Measurements from ENCODE around the gene AJUBA. TPM values are rescaled to one million over a fixed set of nuclear protein-coding genes. Genes with fewer than 3 reads are reported as not detected.
"Not testable (repeated sequence)": the region's sequence is repeated elsewhere in the genome, so short reads cannot be mapped to it uniquely, and the experiment has no call there.

AJUBA gene
- total RNA-seq, 2 experiments from 2014 or later = 0.90 to 1.0 TPM

GRCh38 chr14:22951795-22952194 lies 30.6 kb downstream of the AJUBA start:
- H3K27ac Mint-ChIP-seq, DNase-seq, H3K9me3 Mint-ChIP-seq, H3K4me3 Mint-ChIP-seq, H3K27me3 Mint-ChIP-seq: not testable (repeated sequence)
- Mint-ChIP-seq H3K4me1 (peaks cover 13% of the 10 kb centered on the region), H3K36me3 (peaks cover 38% of the 10 kb centered on the region)

GRCh38 chr14:22945642-22946041 lies 36.7 kb downstream of the AJUBA start:
- Mint-ChIP-seq H3K27ac (no peak overlapping the region), H3K9me3 (no peaks in the 10 kb centered on the region), H3K36me3 (peaks cover 24% of the 10 kb centered on the region), H3K4me1 (no peaks in the 10 kb centered on the region), H3K4me3 (no peak overlapping the region), H3K27me3 (no peaks in the 10 kb centered on the region)
- DNase-seq = no peak

- peaks cover 10% of the 10 kb centered on the region for H3K36me3 Mint-ChIP-seq
- H3K27ac Mint-ChIP-seq = no peak overlapping the region
- H3K27me3 Mint-ChIP-seq = no peaks in the 10 kb centered on the region
- DNase-seq = no peak
- H3K9me3 Mint-ChIP-seq = no peaks in the 10 kb centered on the region
- no peak overlapping the region for H3K4me3 Mint-ChIP-seq
- no peaks in the 10 kb centered on the region for H3K4me1 Mint-ChIP-seq
Measured at GRCh38 chr14:22939684-22940083, 42.7 kb downstream of the AJUBA start.

GRCh38 chr14:22935156-22935555 lies 47.2 kb downstream of the AJUBA start:
- Mint-ChIP-seq H3K27ac (no peak overlapping the region), H3K9me3 (no peaks in the 10 kb centered on the region), H3K4me3 (no peak overlapping the region), H3K27me3 (no peaks in the 10 kb centered on the region), H3K4me1 (peaks cover 8% of the 10 kb centered on the region), H3K36me3 (peaks cover 3% of the 10 kb centered on the region)
- DNase-seq = no peak

- no peak for DNase-seq
- no peak overlapping the region for H3K27ac Mint-ChIP-seq
- H3K36me3 Mint-ChIP-seq = peaks cover 10% of the 10 kb centered on the region
- H3K27me3 Mint-ChIP-seq = no peaks in the 10 kb centered on the region
- H3K4me3 Mint-ChIP-seq = no peak overlapping the region
- H3K4me1 Mint-ChIP-seq = peaks cover 17% of the 10 kb centered on the region
- no peaks in the 10 kb centered on the region for H3K9me3 Mint-ChIP-seq
Measured at GRCh38 chr14:22932146-22932545, 50.2 kb downstream of the AJUBA start.

GRCh38 chr14:22929961-22930364 lies 52.4 kb downstream of the AJUBA start:
- DNase-seq = no peak
- H3K4me1 Mint-ChIP-seq = peaks cover 31% of the 10 kb centered on the region
- H3K36me3 Mint-ChIP-seq = peaks cover 30% of the 10 kb centered on the region
- no peaks in the 10 kb centered on the region for H3K9me3 Mint-ChIP-seq
- H3K27ac Mint-ChIP-seq = no peak overlapping the region
- H3K27me3 Mint-ChIP-seq = no peaks in the 10 kb centered on the region
- H3K4me3 Mint-ChIP-seq = no peak overlapping the region

GRCh38 chr14:22929104-22929960 lies 53.0 kb downstream of the AJUBA start, which contains the start of gene PRMT5:
Gene PRMT5 (minus strand): TSS chr14:22929376. CDS start chr14:22929361, 15 bp downstream.
- peak; percentile 97 for DNase-seq
- Mint-ChIP-seq H3K27ac (no peak within 1 kb of the TSS), H3K27me3 (no peaks in the 10 kb centered on the region), H3K9me3 (no peaks in the 10 kb centered on the region), H3K36me3 (peaks cover 36% of the 10 kb centered on the region), H3K4me1 (peaks cover 31% of the 10 kb centered on the region), H3K4me3 (no peak within 1 kb of the TSS)

- DNase-seq = no peak
- Mint-ChIP-seq H3K36me3 (peaks cover 36% of the 10 kb centered on the region), H3K4me3 (no peak overlapping the region), H3K4me1 (peaks cover 31% of the 10 kb centered on the region), H3K9me3 (no peaks in the 10 kb centered on the region), H3K27me3 (no peaks in the 10 kb centered on the region), H3K27ac (no peak overlapping the region)
Measured at GRCh38 chr14:22928237-22929103, 53.9 kb downstream of the AJUBA start.

- H3K27ac Mint-ChIP-seq = no peak overlapping the region
- H3K9me3 Mint-ChIP-seq = no peaks in the 10 kb centered on the region
- H3K36me3 Mint-ChIP-seq = peaks cover 45% of the 10 kb centered on the region
Measured at GRCh38 chr14:22926316-22926715, 56.0 kb downstream of the AJUBA start.

GRCh38 chr14:22925513-22925912 lies 56.8 kb downstream of the AJUBA start:
- H3K36me3 Mint-ChIP-seq = peaks cover 52% of the 10 kb centered on the region
- H3K4me3 Mint-ChIP-seq = no peak overlapping the region
- H3K27ac Mint-ChIP-seq = no peak overlapping the region
- DNase-seq = no peak
- no peaks in the 10 kb centered on the region for H3K9me3 Mint-ChIP-seq
- H3K27me3 Mint-ChIP-seq = no peaks in the 10 kb centered on the region
- H3K4me1 Mint-ChIP-seq = peaks cover 28% of the 10 kb centered on the region

More at GRCh38 chr14:22926316-22926715, 56.0 kb downstream of the AJUBA start:
- Mint-ChIP-seq H3K4me3 (no peak overlapping the region), H3K27me3 (no peaks in the 10 kb centered on the region), H3K4me1 (peaks cover 28% of the 10 kb centered on the region)
- DNase-seq = no peak

- Mint-ChIP-seq H3K9me3 (no peaks in the 10 kb centered on the region), H3K4me3 (no peak overlapping the region), H3K27me3 (peaks cover 5% of the 10 kb centered on the region), H3K4me1 (peaks cover 42% of the 10 kb centered on the region), H3K27ac (no peak overlapping the region), H3K36me3 (peaks cover 63% of the 10 kb centered on the region)
- no peak for DNase-seq
Measured at GRCh38 chr14:22923746-22924145, 58.6 kb downstream of the AJUBA start.

- H3K36me3 Mint-ChIP-seq = peaks cover 66% of the 10 kb centered on the region
- no peak overlapping the region for H3K4me3 Mint-ChIP-seq
- DNase-seq = no peak
- no peaks in the 10 kb centered on the region for H3K9me3 Mint-ChIP-seq
- H3K27me3 Mint-ChIP-seq = peaks cover 5% of the 10 kb centered on the region
- H3K4me1 Mint-ChIP-seq = peaks cover 41% of the 10 kb centered on the region
- no peak overlapping the region for H3K27ac Mint-ChIP-seq
Measured at GRCh38 chr14:22922294-22922693, 60.1 kb downstream of the AJUBA start.

Measured in activated naive CD8-positive, alpha-beta T cell treated with anti-CD3 and anti-CD28 coated beads for 36 hours (primary cell).